H9 (cell line): ENCODE results near the gene PROKR1. TPM values are rescaled to one million over a fixed set of nuclear protein-coding genes. Genes with fewer than 3 reads are reported as not detected.

Source experiments
- DNase-seq: peaks from one replicate; pipeline ENCODE4 v3.0.0-alpha.2; 2017
- H2AFZ ChIP-seq: one replicate; pipeline ENCODE4 v1.6.1; 2013; ENCODE audit warnings: mild to moderate bottlenecking, low read length, control low read depth, moderate library complexity
- H2AK5ac ChIP-seq: 2 replicates; pipeline ENCODE4 v1.6.1; 2013; ENCODE audit warnings: low read length, control low read depth, mixed read lengths; ENCODE audit not compliant: insufficient read length
- H2BK120ac ChIP-seq: one replicate; pipeline ENCODE4 v1.6.1; 2013; ENCODE audit warnings: low read depth, mild to moderate bottlenecking, low read length, control low read depth, inconsistent platforms; ENCODE audit not compliant: poor library complexity, severe bottlenecking
- H2BK12ac ChIP-seq: 2 replicates; pipeline ENCODE4 v1.6.1; 2013; ENCODE audit warnings: low read length, control low read depth, mixed read lengths, low read depth; ENCODE audit not compliant: insufficient read length
- H2BK15ac ChIP-seq: 2 replicates; pipeline ENCODE4 v1.6.1; 2013; ENCODE audit warnings: low read depth, low read length, control low read depth
- H2BK20ac ChIP-seq: one replicate; pipeline ENCODE4 v1.6.1; 2013; ENCODE audit warnings: low read depth, mild to moderate bottlenecking, low read length, control low read depth, inconsistent platforms; ENCODE audit not compliant: poor library complexity, severe bottlenecking
- H2BK5ac ChIP-seq: 2 replicates; pipeline ENCODE4 v1.6.1; 2013; ENCODE audit warnings: low read length, control low read depth, mixed read lengths; ENCODE audit not compliant: insufficient read length
- H3K14ac ChIP-seq: 2 replicates; pipeline ENCODE4 v1.6.1; 2013; ENCODE audit warnings: low read length, control low read depth; ENCODE audit not compliant: insufficient read depth
- H3K18ac ChIP-seq: 2 replicates; pipeline ENCODE4 v1.6.1; 2013; ENCODE audit warnings: low read depth, mild to moderate bottlenecking, mixed read lengths, low read length, control low read depth; ENCODE audit not compliant: insufficient read length
- H3K23ac ChIP-seq: 2 replicates; pipeline ENCODE4 v1.6.1; 2013; ENCODE audit warnings: low read length, control low read depth, mixed read lengths, low read depth; ENCODE audit not compliant: insufficient read length
- H3K23me2 ChIP-seq: 2 replicates; pipeline ENCODE4 v1.6.1; 2013; ENCODE audit warnings: low read depth, mild to moderate bottlenecking, mixed read lengths, low read length, control low read depth; ENCODE audit not compliant: insufficient read length, poor library complexity, severe bottlenecking
- H3K27ac ChIP-seq: 2 replicates; pipeline ENCODE4 v1.5.1; 2013; ENCODE audit warnings: low read length, control low read depth, mixed read lengths, low read depth; ENCODE audit not compliant: insufficient read length
- H3K27me3 ChIP-seq: 2 replicates; pipeline ENCODE4 v1.6.1; 2013; ENCODE audit warnings: low read length, control low read depth, inconsistent platforms; ENCODE audit not compliant: insufficient read depth
- H3K4ac ChIP-seq: 2 replicates; pipeline ENCODE4 v1.6.1; 2013; ENCODE audit warnings: low read depth, mild to moderate bottlenecking, control low read depth, inconsistent platforms, low read length, moderate library complexity
- H3K4me1 ChIP-seq: 2 replicates; pipeline ENCODE4 v1.6.1; 2013; ENCODE audit warnings: low read length, control low read depth, inconsistent platforms; ENCODE audit not compliant: insufficient read depth
- H3K4me2 ChIP-seq: 2 replicates; pipeline ENCODE4 v1.6.1; 2013; ENCODE audit warnings: low read length, control low read depth, mixed read lengths; ENCODE audit not compliant: insufficient read length, insufficient read depth
- H3K56ac ChIP-seq: 2 replicates; pipeline ENCODE4 v1.6.1; 2013; ENCODE audit warnings: low read depth, mild to moderate bottlenecking, mixed read lengths, low read length, control low read depth; ENCODE audit not compliant: insufficient read length
- H3K79me1 ChIP-seq: 2 replicates; pipeline ENCODE4 v1.6.1; 2013; ENCODE audit warnings: low read depth, mild to moderate bottlenecking, moderate library complexity, low read length, control low read depth, inconsistent platforms; ENCODE audit not compliant: insufficient read depth, poor library complexity, severe bottlenecking
- H3K79me2 ChIP-seq: 2 replicates; pipeline ENCODE4 v1.6.1; 2013; ENCODE audit warnings: low read length, control low read depth, inconsistent platforms; ENCODE audit not compliant: insufficient read depth
- H3K9ac ChIP-seq: 2 replicates; pipeline ENCODE4 v1.6.1; 2013; ENCODE audit warnings: low read length, control low read depth, mixed read lengths; ENCODE audit not compliant: insufficient read length; ENCODE audit errors: extremely low read depth
- H3K9me3 ChIP-seq: one replicate; pipeline ENCODE4 v1.6.1; 2013; ENCODE audit warnings: low read depth, low read length, inconsistent platforms; ENCODE audit not compliant: control insufficient read depth
- H3T11ph ChIP-seq: one replicate; pipeline ENCODE4 v1.6.1; 2013; ENCODE audit warnings: mild to moderate bottlenecking, low read length, control low read depth, inconsistent platforms
- H4K20me1 ChIP-seq: one replicate; pipeline ENCODE4 v1.6.1; 2013; ENCODE audit not compliant: control insufficient read depth, insufficient read length, insufficient read depth
- H4K5ac ChIP-seq: 2 replicates; pipeline ENCODE4 v1.6.1; 2013; ENCODE audit warnings: low read depth, mild to moderate bottlenecking, mixed read lengths, low read length, control low read depth; ENCODE audit not compliant: insufficient read length
- H4K8ac ChIP-seq: replicated peaks from 2 replicates; pipeline ENCODE4 v1.6.1; 2013; ENCODE audit warnings: low read length, control low read depth, mixed read lengths, low read depth; ENCODE audit not compliant: insufficient read length
- H4K91ac ChIP-seq: 2 replicates; pipeline ENCODE4 v1.6.1; 2013; ENCODE audit warnings: low read depth, mild to moderate bottlenecking, moderate library complexity, mixed read lengths, low read length, control low read depth; ENCODE audit not compliant: insufficient read length
- H3K27ac Mint-ChIP-seq, 3 experiments: 2 replicates in 2 of 3; 3 replicates in 1 of 3; pipeline ENCODE4 v1.8.0; 2020 to 2021; ENCODE audit warnings: mixed read lengths in 3 of 3, mild to moderate bottlenecking in 1 of 3, moderate library complexity in 1 of 3
- H3K27me3 Mint-ChIP-seq: 2 replicates; pipeline ENCODE4 v1.8.0; 2021; ENCODE audit warnings: low read depth, mild to moderate bottlenecking, moderate library complexity, mixed read lengths
- H3K36me3 Mint-ChIP-seq, 3 experiments: 2 replicates in 2 of 3; 3 replicates in 1 of 3; pipeline ENCODE4 v1.8.0; 2020 to 2021; ENCODE audit warnings: low read depth in 3 of 3, mixed read lengths in 3 of 3; ENCODE audit not compliant: insufficient read depth in 1 of 3
- H3K4me1 Mint-ChIP-seq, 2 experiments: 2 replicates each; pipeline ENCODE4 v1.8.0; 2020; ENCODE audit warnings: mixed read lengths in 2 of 2
- H3K4me3 Mint-ChIP-seq, 2 experiments: 2 replicates in 1 of 2; 3 replicates in 1 of 2; pipeline ENCODE4 v1.8.0; 2020 to 2021; ENCODE audit warnings: mild to moderate bottlenecking in 2 of 2, mixed read lengths in 2 of 2, moderate library complexity in 1 of 2
- H3K9me3 Mint-ChIP-seq, 2 experiments: 2 replicates in 1 of 2; 3 replicates in 1 of 2; pipeline ENCODE4 v1.8.0; 2020; ENCODE audit warnings: mild to moderate bottlenecking in 2 of 2, mixed read lengths in 2 of 2, moderate library complexity in 1 of 2
- CTCF ChIP-seq: fragments of 200-600 bp; sonication (generic); conservative IDR thresholded peaks from 3 replicates; pipeline ENCODE4 v1.8.0; 2021; ENCODE audit warnings: antibody characterized with exemption, mild to moderate bottlenecking
- WGBS: extraction: QIAGEN DNeasy Blood & Tissue Kit; methylation state at CpG from one replicate; pipeline ENCODE4 v1.1.7; 2013; ENCODE audit warnings: missing lambda C conversion rate, low lambda C conversion rate, mixed read lengths; ENCODE audit not compliant: insufficient read length; ENCODE audit errors: extremely low coverage; 5-methylcytosine and 5-hydroxymethylcytosine counted together
- total RNA-seq: library from RNA; stranded (reverse); gene quantifications from 2 replicates; pipeline ENCODE4 v1.2.1, GENCODE V29; 2021

PROKR1 gene
- total RNA-seq, 1 experiment from 2014 or later = 1.5 TPM

- Histone ChIP-seq H3K56ac (no peak overlapping the region), H2BK20ac (no peak overlapping the region), H3K14ac (no peak overlapping the region), H2BK15ac (no peak overlapping the region), H3K9me3 (no peaks in the 10 kb centered on the region), H4K20me1 (no peaks in the 10 kb centered on the region), H2BK120ac (no peak overlapping the region), H3K27ac (no peak overlapping the region), H3K4me1 (no peaks in the 10 kb centered on the region), H2AK5ac (no peak overlapping the region), H3K18ac (no peak overlapping the region), H3K4me2 (no peak overlapping the region), H3K79me2 (no peaks in the 10 kb centered on the region), H3K23ac (no peak overlapping the region), H2BK5ac (no peak overlapping the region), H3K23me2 (no peaks in the 10 kb centered on the region), H2BK12ac (no peak overlapping the region), H3K79me1 (no peaks in the 10 kb centered on the region), H4K8ac (no peak overlapping the region), H4K5ac (no peak overlapping the region), H3K4ac (no peak overlapping the region), H3K27me3 (no peaks in the 10 kb centered on the region), H2AFZ (no peak overlapping the region), H4K91ac (no peak overlapping the region), H3K9ac (no peak overlapping the region), H3T11ph (no peak overlapping the region)
- Mint-ChIP-seq H3K9me3 (peaks cover 0 to 2% of the 10 kb centered on the region in 2 experiments; a peak in 2 of 5 replicates), H3K4me3 (no peak overlapping the region), H3K27me3 (no peaks in the 10 kb centered on the region), H3K27ac (no peak overlapping the region), H3K4me1 (peaks cover 15 to 17% of the 10 kb centered on the region in 2 experiments), H3K36me3 (no peaks in the 10 kb centered on the region; a peak in 1 of 7 replicates)
- TF ChIP-seq CTCF = no peak
- WGBS = no CpG with 5 or more reads among the region's 2 CpGs
- DNase-seq = no peak
These were observed 24.0 kb downstream of the PROKR1 start for GRCh38 chr2:68667371-68667770.
